ENCODE results near the gene KLHL26. TPM values are rescaled to one million over a fixed set of nuclear protein-coding genes. Genes with fewer than 3 reads are reported as not detected.

The KLHL26 gene
- total and polyA plus RNA-seq, 2 of the 13 experiments (the other 11 are each of a cell fraction or from before 2014, with no cell fraction given) = 1.5 to 1.7 TPM

GRCh38 chr19:18610556-18611326, 26.1 kb upstream of the KLHL26 start (continued):
- TF ChIP-seq TRIM22 (IDR thresholded peaks at IDR 0.05) (no peak), CREB3 (CRISPR knock-in tag; IDR thresholded peaks at IDR 0.05) (no peak), ZNF674 (CRISPR knock-in tag; IDR thresholded peaks at IDR 0.05; ENCODE audit: low read depth) (no peak), SAP130 (CRISPR knock-in tag; IDR thresholded peaks at IDR 0.05; ENCODE audit: low read depth) (peak; percentile 84), TBX2 (CRISPR knock-in tag; IDR thresholded peaks at IDR 0.05; ENCODE audit: borderline replicate concordance) (peak; percentile 91), ZSCAN31 (CRISPR knock-in tag; IDR thresholded peaks at IDR 0.05; ENCODE audit: low read depth) (0 out of 2 replicates have a peak, but pooled peaks have one; percentile 38), ELF3 (CRISPR knock-in tag; IDR thresholded peaks at IDR 0.05) (peak; percentile 51), ZNF879 (CRISPR knock-in tag; IDR thresholded peaks at IDR 0.05) (no peak), CENPT (CRISPR knock-in tag; IDR thresholded peaks at IDR 0.05; ENCODE audit: low read depth) (peak; percentile 60; the same call in 1 of the 2 replicates), SRSF4 (IDR thresholded peaks at IDR 0.05; ENCODE audit: low read depth, low read length, poor library complexity, severe bottlenecking) (no peak), TAF1 (CRISPR knock-in tag; IDR thresholded peaks at IDR 0.05) (peak; percentile 6; the same call in 1 of the 2 replicates), ARNTL (CRISPR knock-in tag; IDR thresholded peaks at IDR 0.05) (peak; percentile 58), SMAD1 (CRISPR knock-in tag; IDR thresholded peaks at IDR 0.05; ENCODE audit: borderline replicate concordance, low read depth) (no peak), ZNF232 (CRISPR knock-in tag; IDR thresholded peaks at IDR 0.05; ENCODE audit: borderline replicate concordance) (peak; percentile 53; the same call in 1 of the 2 replicates), XRCC5 (optimal IDR thresholded peaks at IDR 0.05; ENCODE audit: low read length) (peak; percentile 11), TOE1 (CRISPR knock-in tag; IDR thresholded peaks at IDR 0.05) (no peak), ZNF616 (CRISPR knock-in tag; IDR thresholded peaks at IDR 0.05; ENCODE audit: low read depth) (0 out of 2 replicates have a peak, but pooled peaks have one; percentile 19), ZNF761 (CRISPR knock-in tag; conservative IDR thresholded peaks at IDR 0.05) (no peak), HOMEZ (CRISPR knock-in tag; IDR thresholded peaks at IDR 0.05; ENCODE audit: low read depth) (0 out of 2 replicates have a peak, but pooled peaks have one; percentile 10)
- TF ChIP-seq, protein P1, sequence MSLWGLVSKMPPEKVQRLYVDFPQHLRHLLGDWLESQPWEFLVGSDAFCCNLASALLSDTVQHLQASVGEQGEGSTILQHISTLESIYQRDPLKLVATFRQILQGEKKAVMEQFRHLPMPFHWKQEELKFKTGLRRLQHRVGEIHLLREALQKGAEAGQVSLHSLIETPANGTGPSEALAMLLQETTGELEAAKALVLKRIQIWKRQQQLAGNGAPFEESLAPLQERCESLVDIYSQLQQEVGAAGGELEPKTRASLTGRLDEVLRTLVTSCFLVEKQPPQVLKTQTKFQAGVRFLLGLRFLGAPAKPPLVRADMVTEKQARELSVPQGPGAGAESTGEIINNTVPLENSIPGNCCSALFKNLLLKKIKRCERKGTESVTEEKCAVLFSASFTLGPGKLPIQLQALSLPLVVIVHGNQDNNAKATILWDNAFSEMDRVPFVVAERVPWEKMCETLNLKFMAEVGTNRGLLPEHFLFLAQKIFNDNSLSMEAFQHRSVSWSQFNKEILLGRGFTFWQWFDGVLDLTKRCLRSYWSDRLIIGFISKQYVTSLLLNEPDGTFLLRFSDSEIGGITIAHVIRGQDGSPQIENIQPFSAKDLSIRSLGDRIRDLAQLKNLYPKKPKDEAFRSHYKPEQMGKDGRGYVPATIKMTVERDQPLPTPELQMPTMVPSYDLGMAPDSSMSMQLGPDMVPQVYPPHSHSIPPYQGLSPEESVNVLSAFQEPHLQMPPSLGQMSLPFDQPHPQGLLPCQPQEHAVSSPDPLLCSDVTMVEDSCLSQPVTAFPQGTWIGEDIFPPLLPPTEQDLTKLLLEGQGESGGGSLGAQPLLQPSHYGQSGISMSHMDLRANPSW (CRISPR knock-in tag; IDR thresholded peaks at IDR 0.05; ENCODE audit: borderline replicate concordance) = no peak
- TF ChIP-seq, protein P2, sequence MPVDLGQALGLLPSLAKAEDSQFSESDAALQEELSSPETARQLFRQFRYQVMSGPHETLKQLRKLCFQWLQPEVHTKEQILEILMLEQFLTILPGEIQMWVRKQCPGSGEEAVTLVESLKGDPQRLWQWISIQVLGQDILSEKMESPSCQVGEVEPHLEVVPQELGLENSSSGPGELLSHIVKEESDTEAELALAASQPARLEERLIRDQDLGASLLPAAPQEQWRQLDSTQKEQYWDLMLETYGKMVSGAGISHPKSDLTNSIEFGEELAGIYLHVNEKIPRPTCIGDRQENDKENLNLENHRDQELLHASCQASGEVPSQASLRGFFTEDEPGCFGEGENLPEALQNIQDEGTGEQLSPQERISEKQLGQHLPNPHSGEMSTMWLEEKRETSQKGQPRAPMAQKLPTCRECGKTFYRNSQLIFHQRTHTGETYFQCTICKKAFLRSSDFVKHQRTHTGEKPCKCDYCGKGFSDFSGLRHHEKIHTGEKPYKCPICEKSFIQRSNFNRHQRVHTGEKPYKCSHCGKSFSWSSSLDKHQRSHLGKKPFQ (CRISPR knock-in tag; IDR thresholded peaks at IDR 0.05; ENCODE audit: insufficient replicate concordance) = no peak
